Gastrocnemius medialis (tissue), 4 donors: ENCODE results near the gene PCSK4. TPM values are rescaled to one million over a fixed set of nuclear protein-coding genes. Genes with fewer than 3 reads are reported as not detected.
A peak's percentile ranks its signal among the peaks of the same experiment; 100 is the strongest.

Experiments
- ATAC-seq, 2 donors: fragments of 150-250 bp; one replicate each; pipeline ENCODE4 v1.9.1; 2016
- DNase-seq, 2 donors: peaks; one replicate each; pipeline ENCODE4 v3.0.0-alpha.2; 2019
- H3K27ac ChIP-seq, 4 donors: fragments of 200-600 bp; sonication (generic); 1 replicate in 1 of 4; 2 replicates in 3 of 4; pipeline ENCODE4 v1.5.1; 2016 to 2018; ENCODE audit warnings: mild to moderate bottlenecking in 2 of 4, moderate library complexity in 1 of 4
- H3K27me3 ChIP-seq, 3 donors: fragments of 200-600 bp; sonication (generic) in 2 of 3; 1 replicate in 1 of 3; 2 replicates in 2 of 3; pipeline versions ENCODE4 v1.5.1 to v1.6.0; 2016 to 2019; ENCODE audit warnings: mild to moderate bottlenecking in 1 of 3, moderate library complexity in 1 of 3
- H3K36me3 ChIP-seq, 2 donors: fragments of 200-600 bp; sonication (generic) in 1 of 2; one replicate each; pipeline ENCODE4 v1.5.1; 2017 to 2018
- H3K4me1 ChIP-seq, 2 donors: fragments of 200-600 bp; sonication (generic) in 1 of 2; one replicate each; pipeline ENCODE4 v1.5.1; 2016 to 2017; ENCODE audit warnings: mild to moderate bottlenecking in 2 of 2
- H3K4me3 ChIP-seq, 4 donors: fragments of 200-600 bp; sonication (generic) in 3 of 4; 1 replicate in 1 of 4; 2 replicates in 3 of 4; pipeline ENCODE4 v1.5.1; 2016 to 2019; ENCODE audit warnings: mild to moderate bottlenecking in 2 of 4
- H3K9me3 ChIP-seq, 3 donors: fragments of 200-600 bp; sonication (generic) in 2 of 3; 1 replicate in 1 of 3; 2 replicates in 2 of 3; pipeline ENCODE4 v1.5.1; 2016 to 2019
- POLR2A ChIP-seq, 2 donors: fragments of 450-650 bp; IDR thresholded peaks; one replicate each; pipeline ENCODE4 v1.6.1; 2017; ENCODE audit warnings: antibody characterized with exemption in 2 of 2, mild to moderate bottlenecking in 2 of 2, moderate library complexity in 2 of 2
- in situ Hi-C, 4 donors: fragments of 200-750 bp; cut with MboI; loops; one replicate each; pipeline versions ENCODE4 v1.15.0 to v1.8.0; 2017; ENCODE audit warnings: low sequenced_read_pairs in 4 of 4
- intact Hi-C: fragments of 100-400 bp; cut with DNase I; formaldehyde crosslinking; loops from one replicate; pipeline ENCODE4 v1.15.1; 2023; ENCODE audit warnings: low total_unique reads
- total RNA-seq, 4 donors: library from RNA; depleted of rRNA; stranded (reverse); fragments of >200 nt; gene quantifications; one replicate each; pipeline versions ENCODE4 v1.1.0 to v1.2.3, GENCODE V29; 2016
- TF ChIP-seq, protein P1 (sequence below), 5 experiments: fragments of 450-650 bp in 3 of 5; fragments of 200-600 bp in 2 of 5; sonication (generic) in 2 of 5; IDR thresholded peaks in 4 of 5; conservative IDR thresholded peaks in 1 of 5; 1 replicate in 4 of 5; 2 replicates in 1 of 5; pipeline ENCODE4 v1.5.1; 2016 to 2019; ENCODE audit warnings: antibody characterized with exemption in 5 of 5, mild to moderate bottlenecking in 3 of 5, moderate library complexity in 3 of 5

Gene PCSK4
- total RNA-seq, 4 donors from 2014 or later = 0.12 to 0.60 (median 0.37) TPM

DNA sequence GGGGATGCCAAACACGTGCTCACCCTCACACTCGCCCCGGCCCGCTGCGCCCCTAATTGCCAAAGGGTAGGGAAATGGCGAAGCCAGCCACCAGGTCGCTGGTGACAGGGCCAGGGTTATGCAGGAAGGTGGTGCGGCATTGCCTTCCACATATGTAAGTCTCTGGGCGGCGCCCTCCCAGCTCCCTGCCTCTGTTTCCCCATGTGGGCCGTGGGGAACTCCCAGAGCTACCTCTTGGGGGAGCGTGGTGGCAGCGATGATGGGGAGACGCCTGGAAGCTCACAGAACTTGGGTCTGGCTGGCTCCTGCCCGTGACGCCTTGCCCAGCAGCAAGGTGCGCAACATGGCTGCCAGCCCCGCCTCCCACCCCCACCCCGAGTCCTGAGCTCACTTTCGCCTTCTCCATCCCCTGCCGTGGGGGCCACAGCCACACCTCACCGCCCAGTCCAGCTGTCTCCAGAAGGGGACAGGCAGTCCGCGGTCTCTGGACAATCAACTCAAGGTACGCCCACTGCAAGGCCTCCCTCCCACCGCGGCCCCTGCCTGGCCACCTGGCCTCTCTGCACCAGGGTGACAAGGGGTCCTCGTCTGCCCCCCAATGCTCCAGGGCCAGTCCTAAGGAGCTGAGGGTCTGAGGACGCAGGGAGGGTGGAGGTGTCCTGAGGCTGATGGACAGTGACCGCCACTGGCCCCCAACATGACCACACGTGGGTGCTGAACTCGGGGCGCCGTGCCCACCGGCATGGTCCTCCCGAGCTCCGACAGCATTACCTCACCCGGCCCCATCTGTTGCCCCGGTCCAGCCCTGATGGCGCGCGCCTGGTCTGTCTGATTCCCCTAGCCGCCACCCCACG is 17.7 kb downstream of the PCSK4 start:
- Histone ChIP-seq H3K4me3 (no peak overlapping the region), H3K27me3 (peaks cover 54 to 60% (median 56%) of the 10 kb centered on the region in 3 donors), H3K36me3 (no peaks in the 10 kb centered on the region), H3K9me3 (no peaks in the 10 kb centered on the region), H3K4me1 (peaks cover 11 to 46% of the 10 kb centered on the region in 2 donors), H3K27ac (no peak overlapping the region)
- intact Hi-C loops = no loop called here
- DNase-seq (no peak), ATAC-seq (no peak)
- no peak for TF ChIP-seq POLR2A (IDR thresholded peaks at IDR 0.05)
- TF ChIP-seq, protein P1, sequence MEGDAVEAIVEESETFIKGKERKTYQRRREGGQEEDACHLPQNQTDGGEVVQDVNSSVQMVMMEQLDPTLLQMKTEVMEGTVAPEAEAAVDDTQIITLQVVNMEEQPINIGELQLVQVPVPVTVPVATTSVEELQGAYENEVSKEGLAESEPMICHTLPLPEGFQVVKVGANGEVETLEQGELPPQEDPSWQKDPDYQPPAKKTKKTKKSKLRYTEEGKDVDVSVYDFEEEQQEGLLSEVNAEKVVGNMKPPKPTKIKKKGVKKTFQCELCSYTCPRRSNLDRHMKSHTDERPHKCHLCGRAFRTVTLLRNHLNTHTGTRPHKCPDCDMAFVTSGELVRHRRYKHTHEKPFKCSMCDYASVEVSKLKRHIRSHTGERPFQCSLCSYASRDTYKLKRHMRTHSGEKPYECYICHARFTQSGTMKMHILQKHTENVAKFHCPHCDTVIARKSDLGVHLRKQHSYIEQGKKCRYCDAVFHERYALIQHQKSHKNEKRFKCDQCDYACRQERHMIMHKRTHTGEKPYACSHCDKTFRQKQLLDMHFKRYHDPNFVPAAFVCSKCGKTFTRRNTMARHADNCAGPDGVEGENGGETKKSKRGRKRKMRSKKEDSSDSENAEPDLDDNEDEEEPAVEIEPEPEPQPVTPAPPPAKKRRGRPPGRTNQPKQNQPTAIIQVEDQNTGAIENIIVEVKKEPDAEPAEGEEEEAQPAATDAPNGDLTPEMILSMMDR (IDR thresholded peaks at IDR 0.05 in 4 of 5, conservative IDR thresholded peaks at IDR 0.05 in 1 of 5) = no peak
- in situ Hi-C loops = no loop called here

DNA sequence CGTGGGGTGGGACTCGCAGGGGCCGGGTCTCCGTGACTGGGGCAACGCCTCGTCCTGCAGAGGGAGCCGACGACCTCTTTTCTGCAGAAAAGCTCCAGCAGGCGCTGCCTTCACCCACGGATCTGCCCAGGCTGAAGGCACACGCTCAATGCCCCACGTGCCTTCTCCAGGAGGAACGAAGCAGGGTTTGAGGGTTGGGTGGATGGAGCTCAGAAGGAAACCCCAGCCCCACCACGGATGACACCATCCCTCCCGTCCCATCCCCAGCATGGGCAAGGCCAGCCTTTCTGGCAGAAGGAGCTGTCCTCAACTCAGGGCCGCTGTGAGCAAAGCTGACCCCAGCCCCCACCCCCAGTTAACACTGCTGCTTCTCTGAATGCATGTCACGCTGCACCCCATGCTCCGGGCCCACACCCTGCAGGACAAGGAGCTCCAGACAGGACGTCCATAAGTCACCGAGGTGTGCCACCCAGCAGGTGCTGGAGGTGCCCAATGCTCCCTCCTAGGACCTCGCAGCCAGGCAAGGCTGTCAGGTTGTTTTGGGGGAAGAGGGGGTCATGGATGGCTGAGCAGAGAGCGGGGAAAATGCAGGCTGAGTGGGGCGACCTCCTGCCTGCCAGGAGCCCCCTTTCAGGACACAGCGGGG is 18.5 kb downstream of the PCSK4 start:
- ATAC-seq = no peak

DNA sequence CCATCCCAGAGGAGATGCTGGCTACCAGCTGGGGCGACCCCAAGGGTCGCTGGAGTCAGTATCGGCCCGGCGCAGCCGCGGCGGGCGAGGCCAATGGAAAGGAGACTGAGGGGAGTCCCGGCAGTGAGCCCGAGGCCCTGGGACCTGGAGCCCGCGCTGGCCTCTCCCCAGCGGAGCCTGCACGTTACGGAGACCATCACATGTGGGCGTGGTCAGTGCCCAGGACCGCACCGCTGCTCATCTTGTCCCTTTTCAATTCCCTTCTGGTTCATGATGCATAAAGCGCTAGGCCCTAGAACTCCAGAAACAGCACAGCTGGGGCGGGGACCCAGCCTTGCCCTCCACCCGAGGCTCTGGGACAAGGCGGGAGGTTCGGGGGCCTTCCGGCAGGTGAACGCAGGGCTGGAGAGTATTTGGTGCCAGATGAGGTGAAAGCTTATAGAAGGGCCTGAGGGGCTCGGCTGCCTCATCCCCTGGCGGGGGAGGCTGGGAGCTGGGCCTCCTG is 19.1 kb downstream of the PCSK4 start:
- Histone ChIP-seq H3K27ac (no peak overlapping the region), H3K9me3 (no peaks in the 10 kb centered on the region), H3K36me3 (no peaks in the 10 kb centered on the region), H3K4me3 (peak overlapping the region; percentile 26 to 52 (median 42)), H3K4me1 (peaks cover 11 to 49% of the 10 kb centered on the region in 2 donors), H3K27me3 (peaks cover 68 to 72% (median 70%) of the 10 kb centered on the region in 3 donors)
- TF ChIP-seq, protein P1 (IDR thresholded peaks at IDR 0.05 in 4 of 5, conservative IDR thresholded peaks at IDR 0.05 in 1 of 5) = no peak
- no peak for TF ChIP-seq POLR2A (IDR thresholded peaks at IDR 0.05)
- in situ Hi-C loops (no loop called here), intact Hi-C loops (no loop called here)
- ATAC-seq (no peak), DNase-seq (no peak)

More for the DNA sequence above, 18.5 kb downstream of the PCSK4 start:
- H3K36me3 ChIP-seq = no peaks in the 10 kb centered on the region
- no peak for DNase-seq
- TF ChIP-seq, protein P1 (IDR thresholded peaks at IDR 0.05 in 4 of 5, conservative IDR thresholded peaks at IDR 0.05 in 1 of 5) = no peak
- no peak for TF ChIP-seq POLR2A (IDR thresholded peaks at IDR 0.05)
- in situ Hi-C loops (no loop called here), intact Hi-C loops (no loop called here)
- H3K4me3 ChIP-seq = peak overlapping the region in 1 of 4 donors; percentile 52
- H3K27me3 ChIP-seq = peaks cover 62 to 66% (median 64%) of the 10 kb centered on the region in 3 donors
- H3K9me3 ChIP-seq = no peaks in the 10 kb centered on the region
- peaks cover 11 to 49% of the 10 kb centered on the region in 2 donors for H3K4me1 ChIP-seq
- no peak overlapping the region for H3K27ac ChIP-seq

DNA sequence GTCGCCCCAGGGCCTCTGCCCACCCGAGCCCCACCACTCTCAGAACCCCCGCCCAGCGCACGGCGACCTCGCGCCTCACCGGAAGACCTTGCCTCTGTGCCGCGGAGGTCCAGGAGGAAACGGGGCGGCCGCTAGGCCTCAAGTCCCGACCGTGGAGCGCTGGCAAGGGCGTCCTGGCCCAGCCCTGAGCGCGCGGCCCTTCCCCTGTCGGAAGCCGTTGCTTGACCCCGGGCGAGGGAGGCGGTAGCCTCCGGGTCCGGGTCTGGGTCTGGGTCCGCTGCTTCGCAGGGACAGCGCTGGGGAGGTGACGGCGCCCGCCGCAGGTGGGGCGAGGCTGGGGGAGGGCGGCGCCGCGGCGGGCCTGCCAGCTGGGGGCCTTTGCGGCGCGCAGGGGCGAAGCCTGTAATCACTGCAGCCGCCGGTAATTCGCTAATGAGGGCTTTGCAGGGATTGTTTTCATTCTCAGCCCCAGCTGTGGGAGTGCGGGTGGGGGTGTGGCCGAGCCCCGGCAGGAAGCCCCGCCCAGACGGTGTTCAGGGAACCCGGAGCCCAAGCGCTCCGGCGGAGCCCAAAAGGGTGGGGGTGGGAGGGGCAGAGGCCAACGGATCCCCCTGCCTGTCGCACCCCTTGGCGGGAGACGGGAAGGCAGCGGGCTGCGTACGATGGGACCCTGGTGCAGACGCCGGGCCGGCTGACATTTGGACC is 19.7 kb downstream of the PCSK4 start:
- Histone ChIP-seq H3K27me3 (peaks cover 72 to 78% (median 72%) of the 10 kb centered on the region in 3 donors), H3K9me3 (no peaks in the 10 kb centered on the region), H3K36me3 (no peaks in the 10 kb centered on the region), H3K27ac (no peak overlapping the region), H3K4me3 (peak overlapping the region; percentile 26 to 52 (median 42)), H3K4me1 (peaks cover 11 to 49% of the 10 kb centered on the region in 2 donors)
- in situ Hi-C loops = no loop called here
- intact Hi-C loops = no loop called here
- ATAC-seq (no peak), DNase-seq (no peak)
- TF ChIP-seq POLR2A (IDR thresholded peaks at IDR 0.05) = no peak
- TF ChIP-seq, protein P1 (IDR thresholded peaks at IDR 0.05 in 4 of 5, conservative IDR thresholded peaks at IDR 0.05 in 1 of 5) = no peak
